HG02885 (cell line): ENCODE results near the gene SYNJ2.
A peak's percentile ranks its signal among the peaks of the same experiment; 100 is the strongest.

Source experiments
- ATAC-seq: cut with Tn5 transposase; IDR thresholded peaks from one replicate; pipeline ENCODE4 v1.9.1; 2021; ENCODE audit warnings: mild to moderate bottlenecking; ENCODE audit not compliant: unreplicated experiment, poor library complexity

Gene SYNJ2

GRCh38 chr6:158050955-158051354 is 69.3 kb downstream of the SYNJ2 start:
- no peak for ATAC-seq

- no peak for ATAC-seq
These were observed 70.3 kb downstream of the SYNJ2 start for GRCh38 chr6:158051968-158052367.

GRCh38 chr6:158053377-158054313 is 72.0 kb downstream of the SYNJ2 start:
- ATAC-seq: no peak

- ATAC-seq: no peak
These were observed 74.7 kb downstream of the SYNJ2 start for GRCh38 chr6:158056355-158056754.

GRCh38 chr6:158056804-158057203 is 75.1 kb downstream of the SYNJ2 start:
- no peak for ATAC-seq

- ATAC-seq: peak; percentile 70
These were observed 75.7 kb downstream of the SYNJ2 start for GRCh38 chr6:158057213-158057987.

GRCh38 chr6:158058171-158058651 is 76.5 kb downstream of the SYNJ2 start:
- ATAC-seq: no peak

- no peak for ATAC-seq
These were observed 77.4 kb downstream of the SYNJ2 start for GRCh38 chr6:158059108-158059507.

GRCh38 chr6:158060455-158061360 is 79.0 kb downstream of the SYNJ2 start:
- no peak for ATAC-seq

- ATAC-seq: no peak
These were observed 79.7 kb downstream of the SYNJ2 start for GRCh38 chr6:158061361-158061708.

GRCh38 chr6:158061709-158062461 is 80.2 kb downstream of the SYNJ2 start:
- no peak for ATAC-seq

- no peak for ATAC-seq
These were observed 82.1 kb downstream of the SYNJ2 start for GRCh38 chr6:158063736-158064135.

GRCh38 chr6:158064725-158065251 is 83.1 kb downstream of the SYNJ2 start:
- ATAC-seq: no peak

GRCh38 chr6:158066136-158066781 is 84.6 kb downstream of the SYNJ2 start:
- ATAC-seq: no peak

GRCh38 chr6:158067436-158068015 is 85.9 kb downstream of the SYNJ2 start:
- ATAC-seq: no peak

- no peak for ATAC-seq
These were observed 86.7 kb downstream of the SYNJ2 start for GRCh38 chr6:158068156-158068892.

GRCh38 chr6:158068893-158069799 is 87.5 kb downstream of the SYNJ2 start:
- no peak for ATAC-seq
